Astrocyte of the cerebellum (primary cell): ENCODE results near the gene PRG3.
A peak's percentile ranks its signal among the peaks of the same experiment; 100 is the strongest.

ENCODE experiments used
- DNase-seq: peaks from one replicate; pipeline ENCODE4 v3.0.0-alpha.2; 2011; ENCODE audit warnings: low read depth
- H3K4me3 ChIP-seq: 2 replicates; pipeline ENCODE4 v1.5.1; 2011; ENCODE audit warnings: mild to moderate bottlenecking, low read depth, low read length, moderate library complexity
- CTCF ChIP-seq: IDR thresholded peaks from 2 replicates; pipeline ENCODE4 v1.5.1; 2012; ENCODE audit warnings: low read length, low read depth, moderate library complexity, mild to moderate bottlenecking; ENCODE audit errors: missing control alignments
- in situ Hi-C: cut with HindIII; loops from 2 replicates; pipeline ENCODE4 v1.10.0; 2017; ENCODE audit warnings: low sequenced_read_pairs

Gene PRG3

GRCh38 chr11:57349491-57350274, 31.3 kb downstream of the PRG3 start:
- no peak for DNase-seq
- in situ Hi-C loops: no loop called here
- peak; percentile 81 for TF ChIP-seq CTCF
- no peak overlapping the region for H3K4me3 ChIP-seq

- no peak for DNase-seq
- no peak overlapping the region for H3K4me3 ChIP-seq
- in situ Hi-C loops: no loop called here
- no peak for TF ChIP-seq CTCF
These were observed 32.2 kb downstream of the PRG3 start for GRCh38 chr11:57348636-57349313.

- in situ Hi-C loops: no loop called here
- TF ChIP-seq CTCF: no peak
- no peak for DNase-seq
- H3K4me3 ChIP-seq: no peak overlapping the region
These were observed 32.9 kb downstream of the PRG3 start for GRCh38 chr11:57348052-57348451.

- TF ChIP-seq CTCF: no peak
These were observed 33.6 kb downstream of the PRG3 start for GRCh38 chr11:57347336-57347735.

GRCh38 chr11:57345555-57346211, 35.3 kb downstream of the PRG3 start:
- H3K4me3 ChIP-seq: no peak overlapping the region
- in situ Hi-C loops: no loop called here
- peak; percentile 37 for DNase-seq
- TF ChIP-seq CTCF: peak; percentile 66

More at GRCh38 chr11:57347336-57347735, 33.6 kb downstream of the PRG3 start:
- no peak overlapping the region for H3K4me3 ChIP-seq
- in situ Hi-C loops: no loop called here
- no peak for DNase-seq

- no peak overlapping the region for H3K4me3 ChIP-seq
- in situ Hi-C loops: no loop called here
- no peak for TF ChIP-seq CTCF
- no peak for DNase-seq
These were observed 36.1 kb downstream of the PRG3 start for GRCh38 chr11:57344826-57345225.
